ENCODE measurements around the gene MVB12B. TPM values are rescaled to one million over a fixed set of nuclear protein-coding genes. Genes with fewer than 3 reads are reported as not detected.
A peak's percentile ranks its signal among the peaks of the same experiment; 100 is the strongest.

MVB12B gene
- total RNA-seq, 1 experiment from 2014 or later, result 5.7 TPM

GRCh38 chr9:126459965-126460843 lies 133.6 kb downstream of the MVB12B start:
- no peak for TF ChIP-seq ZNF532 (CRISPR knock-in tag; IDR thresholded peaks at IDR 0.05; ENCODE audit: borderline replicate concordance)
- TF ChIP-seq ZNF423 (CRISPR knock-in tag; IDR thresholded peaks at IDR 0.05), result no peak
- TF ChIP-seq GTF2I (CRISPR knock-in tag; conservative IDR thresholded peaks at IDR 0.05), result no peak
- no peak for TF ChIP-seq ZNF396 (CRISPR knock-in tag; IDR thresholded peaks at IDR 0.05; ENCODE audit: borderline replicate concordance)
- ChIA-PET POLR2A (no interaction called here), CTCF (interaction anchor here (0.6 to 2.8 kb wide), 4 partner anchors 12 to 31 kb away, joined by 3 to 14 read pairs (median 6); no protein-coding TSS in a partner anchor)
- Mint-ChIP-seq H3K9me3 (no peaks in the 10 kb centered on the region), H3K36me3 (no peaks in the 10 kb centered on the region), H3K4me1 (no peaks in the 10 kb centered on the region), H3K4me3 (no peak overlapping the region), H3K27ac (no peak overlapping the region; the same call in 1 of the 2 replicates), H3K27me3 (ENCODE audit: low read depth) (no peaks in the 10 kb centered on the region)
- no peak for DNase-seq (ENCODE audit: low spot score)
- no peak for ATAC-seq

GRCh38 chr9:126461029-126461428 lies 134.4 kb downstream of the MVB12B start:
- Mint-ChIP-seq H3K36me3 (no peaks in the 10 kb centered on the region), H3K27me3 (ENCODE audit: low read depth) (no peaks in the 10 kb centered on the region), H3K4me3 (no peak overlapping the region), H3K9me3 (no peaks in the 10 kb centered on the region), H3K27ac (no peak overlapping the region), H3K4me1 (no peaks in the 10 kb centered on the region)
- POLR2A ChIA-PET, result no interaction called here
- TF ChIP-seq TCF7 (CRISPR knock-in tag; IDR thresholded peaks at IDR 0.05; ENCODE audit: low read depth), result no peak
- no peak for TF ChIP-seq ETV6 (CRISPR knock-in tag; IDR thresholded peaks at IDR 0.05)
- TF ChIP-seq IRF2 (CRISPR knock-in tag; IDR thresholded peaks at IDR 0.05; ENCODE audit: borderline replicate concordance, low read depth), result no peak
- no peak for TF ChIP-seq PRDM15 (CRISPR knock-in tag; IDR thresholded peaks at IDR 0.05)
- no peak for TF ChIP-seq IRF1 (CRISPR knock-in tag; IDR thresholded peaks at IDR 0.05)
- no peak for TF ChIP-seq ATF1 (CRISPR knock-in tag; IDR thresholded peaks at IDR 0.05)
- TF ChIP-seq ZNF219 (CRISPR knock-in tag; IDR thresholded peaks at IDR 0.05; ENCODE audit: borderline replicate concordance), result no peak
- no peak for TF ChIP-seq NFYB (CRISPR knock-in tag; conservative IDR thresholded peaks at IDR 0.05; ENCODE audit: low read depth)
- TF ChIP-seq CREB1 (CRISPR knock-in tag; IDR thresholded peaks at IDR 0.05), result no peak
- TF ChIP-seq ZNF121 (CRISPR knock-in tag; IDR thresholded peaks at IDR 0.05), result no peak
- no peak for TF ChIP-seq SOX15 (CRISPR knock-in tag; IDR thresholded peaks at IDR 0.05)
- TF ChIP-seq GRHL2 (CRISPR knock-in tag; IDR thresholded peaks at IDR 0.05; ENCODE audit: insufficient replicate concordance, severe bottlenecking), result no peak
- no peak for TF ChIP-seq CREM (CRISPR knock-in tag; IDR thresholded peaks at IDR 0.05)
- TF ChIP-seq E2F1 (CRISPR knock-in tag; IDR thresholded peaks at IDR 0.05), result no peak
- no peak for TF ChIP-seq OVOL2 (CRISPR knock-in tag; IDR thresholded peaks at IDR 0.05; ENCODE audit: borderline replicate concordance)
- no peak for TF ChIP-seq ZBTB21 (CRISPR knock-in tag; IDR thresholded peaks at IDR 0.05; ENCODE audit: borderline replicate concordance)
- no peak for TF ChIP-seq JAZF1 (CRISPR knock-in tag; IDR thresholded peaks at IDR 0.05)
- TF ChIP-seq NR2C2 (CRISPR knock-in tag; IDR thresholded peaks at IDR 0.05), result no peak
- no peak for TF ChIP-seq TEAD1 (CRISPR knock-in tag; IDR thresholded peaks at IDR 0.05)
- no peak for TF ChIP-seq ZNF396 (CRISPR knock-in tag; IDR thresholded peaks at IDR 0.05; ENCODE audit: borderline replicate concordance)
- ATAC-seq, result peak; percentile 74
- CTCF ChIA-PET, result interaction anchor here (0.6 to 2.8 kb wide), 7 partner anchors 11 to 710 kb away, joined by 3 to 14 read pairs (median 3); no protein-coding TSS in a partner anchor
- no peak for DNase-seq (ENCODE audit: low spot score)

Measured in WTC11 (cell line).